Astrocyte (in vitro differentiated cells and primary cell): Measurements from ENCODE around the gene LUC7L3.

Source experiments
- CTCF ChIP-seq: IDR thresholded peaks from 2 replicates; pipeline ENCODE4 v1.5.1; 2011; ENCODE audit warnings: low read depth, mild to moderate bottlenecking, inconsistent platforms, low read length, moderate library complexity; ENCODE audit not compliant: insufficient read depth
- EZH2 ChIP-seq: IDR thresholded peaks from 2 replicates; pipeline ENCODE4 v1.6.1; 2012; ENCODE audit warnings: mild to moderate bottlenecking, low read length, inconsistent platforms; ENCODE audit not compliant: insufficient read depth

DNA sequence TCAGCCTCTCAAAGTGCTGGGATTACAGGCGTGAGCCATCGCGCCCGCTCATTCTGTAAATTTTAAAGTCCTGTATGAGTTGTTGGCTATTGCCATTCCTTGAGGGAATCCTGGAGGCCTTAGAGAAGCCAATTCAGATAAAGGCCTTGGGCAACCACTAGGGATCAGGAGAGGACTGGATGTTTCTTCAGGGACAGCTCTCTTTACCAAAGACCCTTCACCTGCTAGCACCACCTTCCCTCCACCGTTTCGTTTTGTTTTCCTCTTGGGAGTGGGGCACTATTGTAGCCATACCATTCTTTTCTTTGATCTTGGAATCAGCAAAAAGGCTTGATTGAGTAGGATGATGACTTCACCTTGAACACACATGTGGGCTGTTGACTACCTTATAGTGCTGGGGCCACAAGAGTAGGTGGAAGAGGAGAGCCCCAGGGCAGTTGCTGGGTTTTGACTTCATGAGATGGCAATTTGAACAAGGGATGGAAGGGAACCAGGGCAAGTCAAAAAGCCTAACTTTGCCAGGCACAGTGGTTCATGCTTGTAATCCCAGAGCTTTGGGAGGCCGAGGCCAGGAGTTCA lies 54.9 kb downstream of the LUC7L3 start:
- TF ChIP-seq CTCF (no peak), EZH2 (no peak)
